Activated T-helper 1 cell treated with Interleukin-2 at 50 U/mL for 16 hours (primary cell): Measurements from ENCODE around the gene STOM.
"Not testable (repeated sequence)": the region's sequence is repeated elsewhere in the genome, so short reads cannot be mapped to it uniquely, and the experiment has no call there.

ENCODE experiments used
- DNase-seq: peaks from one replicate; pipeline ENCODE4 v3.0.0-alpha.2; 2020; ENCODE audit warnings: low read depth

STOM gene

GRCh38 chr9:121300283-121301119, 69.5 kb downstream of the STOM start:
- no peak for DNase-seq

- DNase-seq, result no peak
Observed at GRCh38 chr9:121299467-121300282, 70.4 kb downstream of the STOM start.

- DNase-seq, result no peak
Observed at GRCh38 chr9:121298689-121299466, 71.2 kb downstream of the STOM start.

GRCh38 chr9:121298016-121298538, 72.0 kb downstream of the STOM start:
- no peak for DNase-seq

- no peak for DNase-seq
Observed at GRCh38 chr9:121297389-121297788, 72.7 kb downstream of the STOM start.

- DNase-seq, result no peak
Observed at GRCh38 chr9:121296213-121297127, 73.6 kb downstream of the STOM start.

GRCh38 chr9:121295662-121296191, 74.3 kb downstream of the STOM start:
- no peak for DNase-seq

GRCh38 chr9:121294866-121295661, 75.0 kb downstream of the STOM start:
- no peak for DNase-seq

GRCh38 chr9:121294151-121294743, 75.8 kb downstream of the STOM start:
- no peak for DNase-seq

GRCh38 chr9:121292801-121293241, 77.2 kb downstream of the STOM start:
- no peak for DNase-seq

GRCh38 chr9:121292051-121292450, 78.0 kb downstream of the STOM start:
- DNase-seq, result no peak

- not testable (repeated sequence) for DNase-seq
Observed at GRCh38 chr9:121291536-121291935, 78.5 kb downstream of the STOM start.

- no peak for DNase-seq
Observed at GRCh38 chr9:121289772-121290370, 80.2 kb downstream of the STOM start.

- DNase-seq, result no peak
Observed at GRCh38 chr9:121289026-121289771, 80.9 kb downstream of the STOM start.
